Measurements from ENCODE around the gene ENO4. TPM values are rescaled to one million over a fixed set of nuclear protein-coding genes. Genes with fewer than 3 reads are reported as not detected.

ENO4 gene
- total RNA-seq, 2 experiments from 2014 or later, result not detected

DNA sequence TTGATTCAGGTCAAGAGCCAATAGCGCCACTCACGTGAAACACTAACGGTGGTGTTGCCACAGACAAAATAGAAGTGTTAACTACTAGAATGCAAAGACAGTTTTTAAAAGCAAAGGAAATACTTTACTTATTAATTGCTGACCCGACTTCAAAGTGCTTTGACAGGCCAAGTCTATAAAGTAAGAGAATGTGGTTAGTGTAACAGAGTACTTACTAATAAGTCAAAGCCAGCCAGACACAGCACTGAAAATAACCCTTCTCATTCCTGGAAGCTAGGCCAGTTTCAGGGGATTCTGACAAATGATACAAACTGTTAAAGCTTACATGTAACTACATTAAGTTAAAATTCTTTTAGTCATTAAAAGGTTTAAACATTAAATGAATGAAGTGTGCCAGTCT lies 50.3 kb downstream of the ENO4 start:
- H3K27me3 Mint-ChIP-seq, result peaks cover 2% of the 10 kb centered on the region
- CTCF ChIA-PET, result interaction anchor here (1.3 kb wide), 1 partner anchor 9 kb away, joined by 4 read pairs; no protein-coding TSS in a partner anchor
- H3K9me3 Mint-ChIP-seq (ENCODE audit: low read depth), result no peaks in the 10 kb centered on the region

DNA sequence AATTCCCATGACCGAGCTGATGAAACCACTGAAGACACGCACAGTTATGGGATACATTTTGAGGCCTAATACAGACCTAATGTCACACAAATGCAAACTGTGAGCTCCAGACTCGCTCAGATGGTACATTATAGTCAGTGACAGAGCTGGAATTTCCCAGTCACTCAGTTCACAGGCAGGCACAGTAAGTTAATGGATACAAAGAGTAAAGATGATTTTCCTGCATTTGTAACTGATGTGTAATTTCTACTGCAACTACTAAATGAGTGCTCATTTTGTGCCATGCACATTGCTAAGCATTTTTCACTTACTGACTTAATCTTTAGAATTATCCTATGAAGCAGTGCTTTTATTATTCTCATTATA lies 56.5 kb downstream of the ENO4 start:
- Mint-ChIP-seq H3K9me3 (ENCODE audit: low read depth) (no peaks in the 10 kb centered on the region), H3K27me3 (peaks cover 1% of the 10 kb centered on the region), H3K4me3 (no peak overlapping the region), H3K36me3 (ENCODE audit: low read depth) (no peaks in the 10 kb centered on the region), H3K4me1 (no peaks in the 10 kb centered on the region), H3K27ac (no peak overlapping the region)
- POLR2A ChIA-PET, result no interaction called here
- DNase-seq, result no peak
- no peak for ATAC-seq
- CTCF ChIA-PET, result interaction anchor here (0.5 kb wide), 1 partner anchor 201 kb away, joined by 3 read pairs; no protein-coding TSS in a partner anchor
- intact Hi-C loops (cut with DNase I, micrococcal nuclease), result no loop called here

More for the DNA sequence above, 50.3 kb downstream of the ENO4 start:
- Mint-ChIP-seq H3K4me3 (no peak overlapping the region), H3K4me1 (no peaks in the 10 kb centered on the region), H3K27ac (no peak overlapping the region), H3K36me3 (ENCODE audit: low read depth) (no peaks in the 10 kb centered on the region)
- POLR2A ChIA-PET, result interaction anchor here (0.7 kb wide), 1 partner anchor 87 kb away, joined by 3 read pairs; no protein-coding TSS in a partner anchor
- no peak for ATAC-seq
- intact Hi-C loops (cut with DNase I, micrococcal nuclease), result no loop called here
- no peak for DNase-seq

DNA sequence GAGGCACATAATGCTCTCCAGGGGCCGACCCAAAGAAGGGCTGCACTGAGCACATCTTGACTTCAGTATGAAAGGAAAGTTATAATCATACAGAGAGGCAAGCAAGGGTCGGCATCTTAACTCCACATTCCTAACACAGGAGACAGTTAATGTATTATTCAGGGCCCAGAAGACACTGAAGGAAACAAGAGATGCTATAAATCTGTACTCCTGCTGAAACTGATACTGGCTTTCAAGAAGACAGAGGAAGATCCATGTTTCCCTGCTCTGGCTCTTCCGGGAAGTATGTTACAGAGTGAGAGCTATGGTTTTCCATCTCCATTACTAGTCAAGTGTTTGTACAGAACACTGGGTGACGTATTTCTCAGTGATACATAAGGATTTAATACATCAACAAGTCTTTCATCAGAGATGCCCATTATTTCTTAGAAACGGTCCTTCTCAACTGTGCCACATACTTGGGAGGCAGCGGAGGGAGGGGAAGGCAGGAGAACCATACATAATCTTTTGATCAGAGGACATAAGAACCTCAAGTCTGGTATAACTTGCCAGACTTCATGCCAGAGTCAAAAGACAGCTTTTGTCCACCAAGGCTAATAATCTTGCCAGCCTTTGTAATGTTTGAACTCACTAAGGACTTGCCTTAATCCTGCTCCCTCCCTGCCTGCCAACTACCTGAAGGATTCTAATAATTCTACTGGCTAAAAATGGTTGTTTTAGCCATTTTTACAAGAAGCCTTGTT lies 58.1 kb downstream of the ENO4 start:
- CTCF ChIA-PET, result no interaction called here

GRCh38 chr10:116909307-116909706 lies 60.0 kb downstream of the ENO4 start:
- Mint-ChIP-seq H3K27me3 (peaks cover 3% of the 10 kb centered on the region), H3K9me3 (ENCODE audit: low read depth) (no peaks in the 10 kb centered on the region), H3K4me1 (no peaks in the 10 kb centered on the region), H3K4me3 (no peak overlapping the region), H3K27ac (no peak overlapping the region), H3K36me3 (ENCODE audit: low read depth) (no peaks in the 10 kb centered on the region)
- ChIA-PET POLR2A (no interaction called here), CTCF (interaction anchor here (0.9 kb wide), 1 partner anchor 13 kb away, joined by 3 read pairs; no protein-coding TSS in a partner anchor)
- intact Hi-C loops (cut with DNase I, micrococcal nuclease), result no loop called here
- DNase-seq (no peak), ATAC-seq (no peak)

More for the DNA sequence above, 58.1 kb downstream of the ENO4 start:
- peaks cover 3% of the 10 kb centered on the region for H3K27me3 Mint-ChIP-seq
- no peak overlapping the region for H3K27ac Mint-ChIP-seq
- no peaks in the 10 kb centered on the region for H3K4me1 Mint-ChIP-seq
- H3K9me3 Mint-ChIP-seq (ENCODE audit: low read depth), result no peaks in the 10 kb centered on the region
- POLR2A ChIA-PET, result no interaction called here
- H3K36me3 Mint-ChIP-seq (ENCODE audit: low read depth), result no peaks in the 10 kb centered on the region
- intact Hi-C loops (cut with DNase I, micrococcal nuclease), result no loop called here
- H3K4me3 Mint-ChIP-seq, result no peak overlapping the region
- ATAC-seq (no peak), DNase-seq (no peak)

- Mint-ChIP-seq H3K27me3 (peaks cover 3% of the 10 kb centered on the region), H3K4me3 (no peak overlapping the region), H3K36me3 (ENCODE audit: low read depth) (no peaks in the 10 kb centered on the region), H3K4me1 (no peaks in the 10 kb centered on the region), H3K9me3 (ENCODE audit: low read depth) (no peaks in the 10 kb centered on the region), H3K27ac (no peak overlapping the region)
- intact Hi-C loops (cut with DNase I, micrococcal nuclease), result no loop called here
- no peak for DNase-seq
- POLR2A ChIA-PET, result no interaction called here
- CTCF ChIA-PET, result interaction anchor here (0.6 to 1.3 kb wide), 3 partner anchors 10 to 896 kb away, joined by 3 to 5 read pairs (median 4); no protein-coding TSS in a partner anchor
- no peak for ATAC-seq
These were observed 61.6 kb downstream of the ENO4 start for GRCh38 chr10:116910910-116911309.

DNA sequence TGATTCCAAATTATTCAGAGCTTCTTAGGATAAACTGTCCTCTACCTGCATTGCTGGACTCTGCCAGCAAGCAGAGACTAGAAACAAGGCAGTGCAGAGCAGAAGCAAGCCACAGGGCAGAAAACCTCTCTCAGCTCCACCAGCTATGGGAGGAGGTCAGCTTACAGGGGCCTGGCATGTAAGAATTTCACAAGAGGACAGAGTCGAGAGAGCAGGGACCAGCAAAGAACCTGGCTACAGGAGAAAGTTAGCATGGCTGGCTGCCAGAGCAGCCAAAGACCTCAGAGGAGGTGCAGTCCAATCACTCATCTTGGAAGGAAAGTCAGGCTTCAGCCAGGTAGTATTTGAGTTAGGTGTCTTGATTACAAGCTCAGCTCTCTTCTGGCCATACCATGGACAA lies 62.9 kb downstream of the ENO4 start:
- no peaks in the 10 kb centered on the region for H3K36me3 Mint-ChIP-seq (ENCODE audit: low read depth)
- H3K4me3 Mint-ChIP-seq, result no peak overlapping the region
- peaks cover 3% of the 10 kb centered on the region for H3K27me3 Mint-ChIP-seq
- intact Hi-C loops (cut with DNase I, micrococcal nuclease), result no loop called here
- ChIA-PET CTCF (interaction anchor here (1.3 kb wide), 1 partner anchor 11 kb away, joined by 5 read pairs; no protein-coding TSS in a partner anchor), POLR2A (no interaction called here)
- DNase-seq (no peak), ATAC-seq (no peak)
- no peaks in the 10 kb centered on the region for H3K4me1 Mint-ChIP-seq
- no peaks in the 10 kb centered on the region for H3K9me3 Mint-ChIP-seq (ENCODE audit: low read depth)
- H3K27ac Mint-ChIP-seq, result no peak overlapping the region

GRCh38 chr10:116913695-116914094 lies 64.4 kb downstream of the ENO4 start:
- no peaks in the 10 kb centered on the region for H3K4me1 Mint-ChIP-seq
- intact Hi-C loops (cut with DNase I, micrococcal nuclease), result no loop called here
- CTCF ChIA-PET, result no interaction called here
- no peaks in the 10 kb centered on the region for H3K36me3 Mint-ChIP-seq (ENCODE audit: low read depth)
- H3K27ac Mint-ChIP-seq, result no peak overlapping the region
- H3K27me3 Mint-ChIP-seq, result peaks cover 3% of the 10 kb centered on the region
- H3K9me3 Mint-ChIP-seq (ENCODE audit: low read depth), result no peaks in the 10 kb centered on the region
- DNase-seq (no peak), ATAC-seq (no peak)
- H3K4me3 Mint-ChIP-seq, result no peak overlapping the region
- POLR2A ChIA-PET, result no interaction called here

- Mint-ChIP-seq H3K9me3 (ENCODE audit: low read depth) (no peaks in the 10 kb centered on the region), H3K27ac (no peak overlapping the region), H3K4me1 (no peaks in the 10 kb centered on the region), H3K4me3 (no peak overlapping the region), H3K27me3 (peaks cover 3% of the 10 kb centered on the region), H3K36me3 (ENCODE audit: low read depth) (no peaks in the 10 kb centered on the region)
- intact Hi-C loops (cut with DNase I, micrococcal nuclease), result no loop called here
- ChIA-PET CTCF (no interaction called here), POLR2A (no interaction called here)
- ATAC-seq, result no peak
- DNase-seq, result no peak
These were observed 66.0 kb downstream of the ENO4 start for GRCh38 chr10:116915340-116915739.

GRCh38 chr10:116917481-116917880 lies 68.2 kb downstream of the ENO4 start:
- Mint-ChIP-seq H3K36me3 (ENCODE audit: low read depth) (no peaks in the 10 kb centered on the region), H3K27ac (no peak overlapping the region), H3K9me3 (ENCODE audit: low read depth) (no peaks in the 10 kb centered on the region), H3K4me1 (no peaks in the 10 kb centered on the region), H3K27me3 (peaks cover 6% of the 10 kb centered on the region), H3K4me3 (no peak overlapping the region)
- intact Hi-C loops (cut with DNase I, micrococcal nuclease), result no loop called here
- DNase-seq (no peak), ATAC-seq (no peak)
- ChIA-PET POLR2A (no interaction called here), CTCF (no interaction called here)

- Mint-ChIP-seq H3K9me3 (ENCODE audit: low read depth) (no peaks in the 10 kb centered on the region), H3K27ac (no peak overlapping the region), H3K4me3 (no peak overlapping the region), H3K4me1 (no peaks in the 10 kb centered on the region), H3K36me3 (ENCODE audit: low read depth) (no peaks in the 10 kb centered on the region), H3K27me3 (peaks cover 6% of the 10 kb centered on the region)
- no peak for DNase-seq
- ATAC-seq, result no peak
- ChIA-PET POLR2A (no interaction called here), CTCF (no interaction called here)
- intact Hi-C loops (cut with DNase I, micrococcal nuclease), result no loop called here
These were observed 69.3 kb downstream of the ENO4 start for GRCh38 chr10:116918583-116918982.

- POLR2A ChIA-PET, result no interaction called here
- CTCF ChIA-PET, result interaction anchor here (0.6 kb wide), 1 partner anchor 30 kb away, joined by 3 read pairs; no protein-coding TSS in a partner anchor
- ATAC-seq (no peak), DNase-seq (no peak)
- H3K4me1 Mint-ChIP-seq, result no peaks in the 10 kb centered on the region
- intact Hi-C loops (cut with DNase I, micrococcal nuclease), result no loop called here
- H3K4me3 Mint-ChIP-seq, result no peak overlapping the region
- no peaks in the 10 kb centered on the region for H3K9me3 Mint-ChIP-seq (ENCODE audit: low read depth)
- no peaks in the 10 kb centered on the region for H3K36me3 Mint-ChIP-seq (ENCODE audit: low read depth)
- peaks cover 6% of the 10 kb centered on the region for H3K27me3 Mint-ChIP-seq
- H3K27ac Mint-ChIP-seq, result no peak overlapping the region
These were observed 69.9 kb downstream of the ENO4 start for GRCh38 chr10:116919164-116919563.

DNA sequence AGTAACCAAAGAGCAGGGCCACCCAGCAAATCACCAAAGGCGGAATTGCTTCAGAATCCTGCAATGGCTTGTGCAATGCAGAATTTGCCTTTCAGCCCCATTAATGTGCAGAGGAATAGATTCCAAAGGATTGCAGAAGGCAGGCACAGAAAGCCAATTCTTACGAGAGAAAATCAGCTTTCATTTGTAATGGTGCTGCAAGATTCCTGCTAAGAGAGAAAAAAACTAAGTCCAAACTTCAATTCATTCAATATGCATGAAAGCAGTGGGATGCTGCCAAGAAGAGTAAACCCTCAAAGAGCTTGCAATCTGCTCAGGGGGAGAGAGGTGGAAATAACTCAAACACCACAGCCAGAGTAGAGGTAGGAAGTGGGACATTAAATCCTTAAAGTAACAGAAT lies 70.4 kb downstream of the ENO4 start:
- H3K4me3 Mint-ChIP-seq, result no peak overlapping the region
- no peak overlapping the region for H3K27ac Mint-ChIP-seq
- ATAC-seq (no peak), DNase-seq (no peak)
- intact Hi-C loops (cut with DNase I, micrococcal nuclease), result no loop called here
- peaks cover 6% of the 10 kb centered on the region for H3K27me3 Mint-ChIP-seq
- no peaks in the 10 kb centered on the region for H3K9me3 Mint-ChIP-seq (ENCODE audit: low read depth)
- POLR2A ChIA-PET, result no interaction called here
- CTCF ChIA-PET, result interaction anchor here (0.6 kb wide), 1 partner anchor 31 kb away, joined by 3 read pairs; no protein-coding TSS in a partner anchor
- H3K4me1 Mint-ChIP-seq, result no peaks in the 10 kb centered on the region
- no peaks in the 10 kb centered on the region for H3K36me3 Mint-ChIP-seq (ENCODE audit: low read depth)
